IPS-20b (cell line): ENCODE measurements around the gene ATP6V1B1.

ENCODE experiments used
- H3K27ac ChIP-seq: one replicate; pipeline ENCODE4 v1.5.1; 2013; ENCODE audit warnings: low read length
- H3K27me3 ChIP-seq: 2 replicates; pipeline ENCODE4 v1.6.1; 2013; ENCODE audit warnings: mild to moderate bottlenecking, low read length, inconsistent platforms; ENCODE audit not compliant: insufficient read depth
- H3K36me3 ChIP-seq: 2 replicates; pipeline ENCODE4 v1.6.1; 2013; ENCODE audit warnings: low read depth, mild to moderate bottlenecking, inconsistent platforms, low read length, moderate library complexity; ENCODE audit not compliant: insufficient read depth
- H3K4me1 ChIP-seq: 2 replicates; pipeline ENCODE4 v1.6.1; 2013; ENCODE audit warnings: mild to moderate bottlenecking, control low read depth, inconsistent platforms, low read length, moderate library complexity; ENCODE audit not compliant: insufficient read depth
- H3K4me3 ChIP-seq: 2 replicates; pipeline ENCODE4 v1.5.1; 2013; ENCODE audit warnings: mild to moderate bottlenecking, low read length, inconsistent platforms
- H3K9ac ChIP-seq: 2 replicates; pipeline ENCODE4 v1.6.1; 2013; ENCODE audit warnings: low read depth, mild to moderate bottlenecking, inconsistent platforms, low read length, moderate library complexity
- H3K9me3 ChIP-seq: 2 replicates; pipeline ENCODE4 v1.6.1; 2013; ENCODE audit warnings: mild to moderate bottlenecking, low read depth, low read length, inconsistent platforms; ENCODE audit not compliant: insufficient read depth

Gene ATP6V1B1

DNA sequence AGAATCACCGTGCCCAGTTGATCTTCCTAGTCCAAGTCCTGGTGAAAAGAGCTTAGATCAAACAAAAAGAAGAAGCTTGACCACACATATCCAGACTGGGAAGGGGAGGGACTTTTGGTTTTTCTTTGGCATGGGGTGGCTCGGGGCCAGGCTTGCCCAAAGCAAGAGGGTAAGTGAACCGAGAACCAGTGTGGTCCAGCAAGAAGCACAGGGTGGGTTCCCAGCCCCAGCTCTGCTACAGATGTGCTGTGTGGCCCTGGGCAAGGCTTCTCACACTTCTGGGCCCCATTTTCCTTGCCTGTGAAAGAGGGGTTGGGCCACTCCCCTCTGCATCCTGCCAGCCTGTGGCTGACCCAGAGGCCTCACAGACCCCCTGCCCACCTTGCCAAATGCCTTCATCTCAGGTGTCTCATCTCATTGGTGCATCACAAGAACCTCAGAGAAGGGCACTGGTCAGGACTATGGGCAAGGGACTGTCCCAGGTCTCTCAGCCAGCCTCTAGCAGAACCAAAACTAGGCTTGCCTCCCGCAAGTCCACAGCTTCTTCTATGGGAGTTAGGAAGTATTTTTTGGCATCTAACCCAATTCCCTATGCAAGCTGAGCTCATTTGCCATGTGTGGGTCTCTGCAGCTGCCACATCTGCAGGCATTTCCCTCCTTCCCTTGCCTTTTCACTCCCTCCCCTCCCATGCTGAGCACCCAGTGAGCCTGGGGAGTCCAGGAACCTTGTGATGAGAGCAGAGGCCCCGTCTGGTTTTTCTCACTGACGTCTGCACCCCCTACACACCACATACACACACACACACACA, 6.9 kb downstream of the ATP6V1B1 start:
- H3K9me3 ChIP-seq = no peaks in the 10 kb centered on the region
- H3K27me3 ChIP-seq = peaks cover 95% of the 10 kb centered on the region
- no peaks in the 10 kb centered on the region for H3K36me3 ChIP-seq
- H3K27ac ChIP-seq = no peak overlapping the region
- H3K4me3 ChIP-seq = no peak overlapping the region
- no peak overlapping the region for H3K9ac ChIP-seq
- peaks cover 19% of the 10 kb centered on the region for H3K4me1 ChIP-seq

DNA sequence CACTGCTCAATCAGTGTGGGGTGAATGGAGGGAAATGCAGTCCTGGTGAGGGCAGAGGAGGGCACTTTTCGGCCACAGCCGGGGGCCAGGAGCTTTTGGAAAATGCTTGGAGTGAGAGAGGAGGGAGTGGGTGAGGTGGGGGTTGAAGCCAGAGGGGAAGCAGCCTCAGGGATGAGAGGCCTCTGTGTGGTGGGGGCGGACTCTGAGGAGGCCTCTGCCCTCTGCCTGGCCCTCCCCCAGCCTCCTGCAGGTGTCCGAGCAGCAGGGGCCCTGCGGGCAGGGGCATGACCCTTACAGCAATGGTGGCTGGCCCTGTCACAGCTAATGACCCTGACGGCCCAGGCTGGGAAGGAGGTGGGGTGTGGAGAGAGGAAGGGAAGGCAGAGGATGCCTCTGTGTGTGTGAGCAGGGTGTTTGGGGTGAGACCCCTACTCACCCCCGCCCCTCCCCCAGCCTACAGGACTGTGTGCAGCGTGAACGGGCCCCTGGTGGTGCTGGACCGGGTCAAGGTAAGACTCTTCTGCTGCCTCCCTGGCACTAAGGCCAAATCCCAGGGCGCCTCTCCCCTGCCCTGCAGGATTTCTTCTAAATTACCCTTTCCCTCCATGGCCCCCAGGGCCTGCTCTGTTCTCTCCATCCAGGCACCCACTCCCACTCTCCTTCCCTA, 7.6 kb downstream of the ATP6V1B1 start:
- Histone ChIP-seq H3K36me3 (no peaks in the 10 kb centered on the region), H3K27me3 (peaks cover 95% of the 10 kb centered on the region), H3K4me1 (peaks cover 21% of the 10 kb centered on the region), H3K9me3 (no peaks in the 10 kb centered on the region), H3K4me3 (no peak overlapping the region), H3K27ac (no peak overlapping the region), H3K9ac (no peak overlapping the region)

GRCh38 chr2:70944111-70944690, 8.5 kb downstream of the ATP6V1B1 start:
- no peaks in the 10 kb centered on the region for H3K36me3 ChIP-seq
- no peak overlapping the region for H3K9ac ChIP-seq
- no peaks in the 10 kb centered on the region for H3K9me3 ChIP-seq
- peaks cover 15% of the 10 kb centered on the region; the same call in 1 of the 2 replicates for H3K4me1 ChIP-seq
- H3K27me3 ChIP-seq = peaks cover 95% of the 10 kb centered on the region
- H3K4me3 ChIP-seq = no peak overlapping the region
- no peak overlapping the region for H3K27ac ChIP-seq

DNA sequence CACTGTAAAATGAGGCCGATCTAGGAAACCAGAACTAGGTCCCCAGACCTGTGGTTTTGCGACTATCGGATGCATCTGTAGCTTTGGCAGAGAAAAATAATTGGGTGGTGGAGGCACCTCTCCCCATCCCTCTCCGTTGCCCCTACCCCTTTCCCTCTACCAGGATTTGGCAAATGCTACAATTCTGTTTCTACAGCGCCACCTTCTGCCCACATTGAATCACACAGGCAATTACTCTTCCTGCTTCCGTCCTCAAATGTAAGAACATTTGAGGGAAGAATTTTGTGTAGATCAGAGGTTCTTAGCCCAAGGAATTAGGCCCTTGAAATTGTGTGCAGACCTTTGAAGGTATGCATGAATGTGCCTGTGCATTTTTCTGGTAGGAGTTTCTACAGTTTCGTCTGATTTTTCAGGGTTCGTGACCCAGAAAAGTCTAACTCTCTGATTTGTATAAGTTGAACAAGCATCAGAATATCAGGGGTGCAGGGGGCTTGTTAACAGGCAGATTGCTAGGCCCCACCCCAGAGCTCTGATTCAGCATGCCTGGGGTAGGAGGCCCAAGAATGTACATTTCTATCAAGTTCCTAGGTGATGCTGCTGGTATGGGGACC, 11.2 kb downstream of the ATP6V1B1 start:
- H3K4me3 ChIP-seq = no peak overlapping the region
- H3K36me3 ChIP-seq = no peaks in the 10 kb centered on the region
- peaks cover 9% of the 10 kb centered on the region; the same call in 1 of the 2 replicates for H3K4me1 ChIP-seq
- H3K27me3 ChIP-seq = peaks cover 84% of the 10 kb centered on the region
- no peak overlapping the region for H3K27ac ChIP-seq
- H3K9me3 ChIP-seq = no peaks in the 10 kb centered on the region
- H3K9ac ChIP-seq = no peak overlapping the region

GRCh38 chr2:70947556-70948184, 12.0 kb downstream of the ATP6V1B1 start:
- Histone ChIP-seq H3K4me3 (no peak overlapping the region), H3K27me3 (peaks cover 84% of the 10 kb centered on the region), H3K4me1 (peaks cover 9% of the 10 kb centered on the region; the same call in 1 of the 2 replicates), H3K9me3 (no peaks in the 10 kb centered on the region), H3K9ac (no peak overlapping the region), H3K27ac (no peak overlapping the region), H3K36me3 (no peaks in the 10 kb centered on the region)

GRCh38 chr2:70948337-70949003, 12.8 kb downstream of the ATP6V1B1 start:
- Histone ChIP-seq H3K9me3 (no peaks in the 10 kb centered on the region), H3K4me3 (peak overlapping the region; percentile 37; the same call in 1 of the 2 replicates), H3K27ac (no peak overlapping the region), H3K36me3 (no peaks in the 10 kb centered on the region), H3K4me1 (peaks cover 2% of the 10 kb centered on the region; the same call in 1 of the 2 replicates), H3K27me3 (peaks cover 83% of the 10 kb centered on the region), H3K9ac (no peak overlapping the region)

GRCh38 chr2:70949086-70949485, 13.4 kb downstream of the ATP6V1B1 start:
- H3K9ac ChIP-seq = no peak overlapping the region
- no peaks in the 10 kb centered on the region for H3K36me3 ChIP-seq
- H3K27me3 ChIP-seq = peaks cover 83% of the 10 kb centered on the region
- H3K9me3 ChIP-seq = no peaks in the 10 kb centered on the region
- H3K4me3 ChIP-seq = no peak overlapping the region
- H3K27ac ChIP-seq = no peak overlapping the region
- H3K4me1 ChIP-seq = 0 out of 2 replicates have a peak, but pooled peaks cover 2% of the 10 kb centered on the region

- Histone ChIP-seq H3K9ac (no peak overlapping the region), H3K4me1 (no peaks in the 10 kb centered on the region), H3K9me3 (no peaks in the 10 kb centered on the region), H3K27me3 (peaks cover 59% of the 10 kb centered on the region), H3K4me3 (no peak overlapping the region), H3K36me3 (no peaks in the 10 kb centered on the region), H3K27ac (no peak overlapping the region)
Measured at GRCh38 chr2:70954886-70955285, 19.2 kb downstream of the ATP6V1B1 start.

DNA sequence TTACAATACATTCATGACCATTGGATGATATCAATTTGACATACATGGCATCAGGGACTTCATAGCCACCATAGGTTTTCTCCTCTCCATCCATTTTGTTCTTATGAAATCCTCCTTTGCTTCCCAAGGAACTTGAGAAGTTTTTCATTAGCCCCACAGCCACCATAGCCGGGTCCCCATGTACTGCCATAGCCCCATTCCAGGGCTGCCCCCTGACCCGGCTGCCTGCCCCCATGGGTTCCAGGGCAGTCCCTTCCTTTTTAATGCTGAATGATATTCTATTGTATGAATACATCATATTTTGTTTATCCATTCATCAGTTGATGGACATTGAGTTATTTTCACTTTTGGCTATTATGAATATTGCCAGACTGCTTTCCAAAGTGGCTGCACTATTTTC, 20.4 kb downstream of the ATP6V1B1 start:
- no peaks in the 10 kb centered on the region for H3K36me3 ChIP-seq
- no peaks in the 10 kb centered on the region for H3K4me1 ChIP-seq
- H3K27me3 ChIP-seq = peaks cover 54% of the 10 kb centered on the region
- no peak overlapping the region for H3K9ac ChIP-seq
- H3K4me3 ChIP-seq = no peak overlapping the region
- no peak overlapping the region for H3K27ac ChIP-seq
- no peaks in the 10 kb centered on the region for H3K9me3 ChIP-seq

DNA sequence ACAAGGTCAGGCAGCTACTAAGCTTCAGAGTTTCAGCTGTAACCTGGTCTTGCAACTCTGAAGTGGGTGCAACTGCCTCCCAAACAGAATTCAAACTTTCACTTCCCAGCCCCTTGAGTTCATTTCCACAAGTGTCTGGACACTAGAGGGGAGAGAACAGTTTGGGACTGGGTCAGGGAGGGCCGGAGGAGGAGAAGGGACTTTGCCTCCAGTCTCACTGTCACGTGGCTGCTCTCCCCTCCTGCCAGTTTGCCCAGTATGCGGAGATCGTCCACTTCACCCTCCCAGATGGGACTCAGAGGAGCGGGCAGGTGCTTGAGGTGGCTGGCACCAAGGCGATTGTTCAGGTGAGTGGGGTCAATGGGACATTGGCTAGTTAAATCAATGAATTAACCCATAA, 22.1 kb downstream of the ATP6V1B1 start:
- H3K9me3 ChIP-seq = no peaks in the 10 kb centered on the region
- H3K9ac ChIP-seq = no peak overlapping the region
- H3K4me3 ChIP-seq = no peak overlapping the region
- no peaks in the 10 kb centered on the region for H3K36me3 ChIP-seq
- no peaks in the 10 kb centered on the region for H3K4me1 ChIP-seq
- H3K27me3 ChIP-seq = peaks cover 56% of the 10 kb centered on the region
- no peak overlapping the region for H3K27ac ChIP-seq

- H3K9me3 ChIP-seq = no peaks in the 10 kb centered on the region
- H3K36me3 ChIP-seq = no peaks in the 10 kb centered on the region
- no peak overlapping the region for H3K27ac ChIP-seq
- no peak overlapping the region for H3K4me3 ChIP-seq
- H3K9ac ChIP-seq = no peak overlapping the region
- H3K4me1 ChIP-seq = no peaks in the 10 kb centered on the region
- H3K27me3 ChIP-seq = peaks cover 57% of the 10 kb centered on the region
Measured at GRCh38 chr2:70958759-70959158, 23.1 kb downstream of the ATP6V1B1 start.
